T follicular helper cell (primary cell): ENCODE results near the gene GJA4.
"Not testable (repeated sequence)": the region's sequence is repeated elsewhere in the genome, so short reads cannot be mapped to it uniquely, and the experiment has no call there.

Experiments
- DNase-seq: peaks from one replicate; pipeline ENCODE4 v3.0.0-alpha.2; 2020; ENCODE audit warnings: low read depth

GJA4 gene

GRCh38 chr1:34790985-34791384 is 1.8 kb upstream of the GJA4 start:
- DNase-seq = no peak

DNA sequence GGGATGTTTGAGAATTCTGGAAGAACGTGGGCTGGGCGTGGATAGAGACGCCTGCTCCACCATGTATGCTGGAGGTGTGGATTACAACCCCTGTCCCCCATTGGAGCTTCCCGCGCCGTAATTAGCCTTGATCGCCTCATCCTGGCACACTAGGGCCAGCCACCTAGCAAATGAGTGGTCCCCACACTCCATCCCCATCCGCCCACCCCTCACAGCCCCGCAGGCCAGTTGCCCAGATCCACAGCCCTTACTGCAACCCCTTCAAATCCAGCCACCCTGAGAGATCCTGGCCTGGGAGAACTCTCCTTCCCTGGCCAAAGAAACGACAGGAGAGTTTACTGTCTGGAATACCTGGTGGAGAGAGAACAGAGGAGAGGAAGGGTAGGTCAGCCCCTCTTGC is 375 bp upstream of the GJA4 start:
- no peak for DNase-seq

DNA sequence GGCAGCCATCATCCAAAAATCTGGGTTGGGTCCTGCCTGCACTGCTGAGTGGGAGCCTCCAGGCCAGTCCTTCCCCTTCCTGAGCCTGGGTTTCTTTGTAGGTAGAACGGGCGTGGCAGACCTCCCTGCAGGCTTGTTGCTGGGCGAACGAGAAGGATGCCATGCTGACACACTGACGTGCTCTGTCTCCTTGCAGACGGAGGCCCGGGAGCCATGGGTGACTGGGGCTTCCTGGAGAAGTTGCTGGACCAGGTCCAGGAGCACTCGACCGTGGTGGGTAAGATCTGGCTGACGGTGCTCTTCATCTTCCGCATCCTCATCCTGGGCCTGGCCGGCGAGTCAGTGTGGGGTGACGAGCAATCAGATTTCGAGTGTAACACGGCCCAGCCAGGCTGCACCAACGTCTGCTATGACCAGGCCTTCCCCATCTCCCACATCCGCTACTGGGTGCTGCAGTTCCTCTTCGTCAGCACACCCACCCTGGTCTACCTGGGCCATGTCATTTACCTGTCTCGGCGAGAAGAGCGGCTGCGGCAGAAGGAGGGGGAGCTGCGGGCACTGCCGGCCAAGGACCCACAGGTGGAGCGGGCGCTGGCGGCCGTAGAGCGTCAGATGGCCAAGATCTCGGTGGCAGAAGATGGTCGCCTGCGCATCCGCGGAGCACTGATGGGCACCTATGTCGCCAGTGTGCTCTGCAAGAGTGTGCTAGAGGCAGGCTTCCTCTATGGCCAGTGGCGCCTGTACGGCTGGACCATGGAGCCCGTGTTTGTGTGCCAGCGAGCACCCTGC is 1.4 kb downstream of the GJA4 start:
- no peak for DNase-seq

- DNase-seq = no peak
Measured at GRCh38 chr1:34794790-34795180, 2.0 kb downstream of the GJA4 start.

GRCh38 chr1:34795916-34796315 is 3.1 kb downstream of the GJA4 start:
- no peak for DNase-seq

DNA sequence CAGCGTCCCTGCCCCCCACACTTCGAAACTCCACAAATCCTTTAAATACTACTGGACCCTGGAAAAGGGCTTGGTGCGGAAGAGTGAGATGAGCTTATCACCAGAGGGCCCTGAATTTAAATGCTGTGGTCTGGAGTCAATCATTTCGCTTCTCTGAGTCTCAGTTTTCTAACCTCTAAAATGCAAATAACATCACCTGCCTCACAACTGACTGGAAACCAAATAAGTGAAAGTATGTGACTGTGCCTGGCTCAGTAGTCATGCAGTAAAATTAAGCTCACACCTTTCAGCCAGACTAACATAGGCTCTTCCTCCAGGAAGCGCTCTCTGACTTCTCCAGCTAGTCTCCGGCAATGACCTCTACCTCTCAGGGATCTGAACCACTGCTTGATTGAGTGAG is 4.2 kb downstream of the GJA4 start:
- no peak for DNase-seq

GRCh38 chr1:34800214-34800613 is 7.4 kb downstream of the GJA4 start:
- DNase-seq = no peak

DNA sequence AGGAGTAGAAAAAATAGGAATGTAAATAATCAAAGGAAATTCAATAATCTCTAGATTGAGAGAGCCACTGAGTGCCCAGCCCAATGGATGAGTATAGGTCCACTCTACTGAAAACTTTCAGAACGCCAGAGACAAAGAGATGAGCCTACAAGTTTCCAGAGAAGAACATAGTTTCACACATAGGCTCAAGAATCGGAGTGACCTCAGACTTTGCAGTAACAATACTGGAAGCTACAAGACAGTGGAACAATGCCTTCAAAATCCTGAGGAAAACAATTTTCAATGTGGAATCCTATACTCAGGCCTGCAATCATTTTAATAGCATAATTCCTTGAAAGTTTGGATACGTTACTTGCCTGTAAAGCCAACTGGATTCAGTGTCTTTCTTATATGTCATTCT is 11.0 kb downstream of the GJA4 start:
- no peak for DNase-seq

- no peak for DNase-seq
Measured at GRCh38 chr1:34806396-34806795, 13.6 kb downstream of the GJA4 start.

DNA sequence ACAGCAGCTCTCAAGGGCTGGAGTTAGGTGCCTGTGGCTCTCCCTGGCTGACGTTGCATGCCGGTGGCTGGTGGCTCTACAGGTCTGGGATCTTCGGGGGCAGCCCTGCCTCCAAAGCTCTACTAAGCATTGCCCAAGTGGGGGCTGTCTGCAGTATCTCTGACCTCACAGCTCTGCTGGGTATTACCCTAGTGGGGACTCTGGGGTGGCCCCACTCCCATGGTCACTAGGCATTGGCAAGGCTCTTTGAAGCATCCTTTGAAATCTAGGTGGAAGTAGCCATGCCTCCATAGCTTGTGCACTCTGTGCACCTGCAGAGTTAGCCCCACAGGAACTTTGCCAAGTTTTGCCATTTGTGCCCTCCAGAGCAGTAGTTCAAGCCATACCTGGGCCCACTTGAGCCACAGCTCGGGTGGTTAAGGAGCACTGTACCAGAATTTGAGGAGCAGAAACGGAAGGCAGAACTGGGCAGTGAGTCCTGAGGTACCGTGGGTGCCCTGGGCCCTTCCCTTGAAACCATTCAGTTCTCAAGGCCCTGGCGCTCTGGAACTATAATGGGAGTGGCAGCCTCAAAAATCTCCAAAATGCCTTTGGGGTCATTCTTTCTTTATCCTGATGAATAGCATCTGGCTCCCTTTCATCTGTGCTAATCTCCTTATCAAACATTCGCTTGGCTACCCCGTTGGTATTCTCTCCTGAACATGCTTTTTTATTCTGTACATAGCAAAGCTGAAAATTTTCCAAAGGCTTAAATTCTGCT is 15.4 kb downstream of the GJA4 start:
- DNase-seq = no peak

GRCh38 chr1:34810781-34811180 is 18.0 kb downstream of the GJA4 start:
- DNase-seq = not testable (repeated sequence)

GRCh38 chr1:34816332-34816731 is 23.5 kb downstream of the GJA4 start:
- no peak for DNase-seq

GRCh38 chr1:34816778-34817177 is 24.0 kb downstream of the GJA4 start:
- DNase-seq = no peak

DNA sequence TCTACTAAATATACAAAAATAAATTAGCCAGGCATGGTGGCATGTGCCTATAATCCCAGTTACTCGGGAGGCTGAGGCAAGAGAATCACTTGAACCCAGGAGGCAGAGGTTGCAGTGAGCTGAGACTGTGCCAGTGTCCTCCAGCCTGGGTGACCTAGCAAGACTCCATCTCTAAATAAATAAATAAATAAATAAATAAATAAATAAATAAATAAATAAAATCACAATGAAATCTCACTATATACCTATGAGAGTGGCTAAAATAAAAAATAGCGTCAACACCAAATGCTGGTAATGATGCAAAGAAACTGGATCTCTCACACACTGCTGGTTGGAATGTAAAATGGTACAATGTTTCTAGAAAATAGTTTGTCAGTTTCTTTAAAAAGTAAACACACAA is 26.1 kb downstream of the GJA4 start:
- DNase-seq = not testable (repeated sequence)

DNA sequence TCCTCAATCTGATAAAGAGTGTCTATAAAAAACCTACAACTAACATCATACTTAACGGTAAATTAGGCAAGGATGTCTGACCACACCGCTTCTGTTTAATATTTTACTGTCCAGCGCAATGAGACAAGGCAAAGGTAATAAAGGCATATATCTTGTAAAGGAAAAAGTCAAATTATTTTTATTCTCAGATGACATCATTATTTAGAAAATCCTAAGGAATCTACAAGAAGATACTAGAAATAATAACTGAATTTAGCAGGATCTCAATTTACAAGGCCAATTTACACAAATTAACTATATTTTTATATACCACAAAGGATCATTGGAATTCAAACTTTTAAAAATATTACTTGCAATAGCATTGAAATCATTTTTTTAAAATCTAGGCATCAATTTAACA is 29.4 kb downstream of the GJA4 start:
- no peak for DNase-seq

GRCh38 chr1:34824817-34825454 is 32.1 kb downstream of the GJA4 start:
- no peak for DNase-seq

GRCh38 chr1:34825455-34826091 is 32.8 kb downstream of the GJA4 start:
- no peak for DNase-seq

DNA sequence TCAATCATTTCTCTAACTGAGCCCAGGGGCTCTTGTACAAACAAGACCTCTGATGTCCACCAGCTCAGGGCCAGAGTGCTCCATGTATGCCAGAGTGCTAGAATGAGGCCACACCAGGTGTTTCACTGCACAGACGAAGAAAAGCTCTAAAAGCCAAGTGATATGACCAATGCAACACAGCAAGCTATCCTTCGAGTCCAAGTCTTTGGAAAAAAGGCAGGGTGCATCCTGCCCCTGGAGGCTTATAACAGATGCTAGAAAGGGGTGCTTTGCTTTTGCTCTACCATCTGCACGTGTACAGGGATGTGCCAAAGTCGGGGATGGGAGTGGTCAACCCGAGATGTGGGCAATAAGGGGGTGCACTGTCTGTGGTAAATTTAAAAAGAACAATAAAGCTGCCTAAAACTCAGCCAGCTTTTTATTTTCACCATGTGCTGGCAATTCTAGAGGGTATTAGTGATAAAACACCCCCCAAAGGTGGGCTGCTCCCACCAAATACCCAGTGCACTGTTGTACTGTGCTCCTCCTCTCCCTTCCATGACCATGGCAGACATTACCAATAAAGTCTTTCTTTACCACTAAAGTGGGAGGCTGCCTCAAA is 34.6 kb downstream of the GJA4 start:
- no peak for DNase-seq

GRCh38 chr1:34828611-34829010 is 35.8 kb downstream of the GJA4 start:
- DNase-seq = no peak

DNA sequence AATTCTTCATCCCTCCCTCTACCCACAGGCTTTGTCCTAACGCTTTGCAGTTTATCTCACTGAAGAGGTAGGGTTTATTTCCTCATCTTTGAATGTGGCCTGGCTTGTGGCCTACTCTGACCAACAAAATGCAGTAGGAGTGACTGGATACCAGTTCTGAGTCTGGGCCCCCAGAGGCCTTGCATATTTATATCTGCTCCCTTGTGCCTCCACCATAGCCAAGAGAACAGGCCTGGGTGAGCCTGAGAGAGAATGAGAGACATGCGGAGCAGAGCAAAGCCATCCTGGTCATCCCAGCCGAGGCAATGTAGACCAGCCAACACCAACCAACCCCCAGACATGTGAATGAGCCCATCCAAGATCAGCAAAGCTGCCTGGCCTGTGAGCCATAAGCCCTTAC is 36.5 kb downstream of the GJA4 start:
- no peak for DNase-seq

DNA sequence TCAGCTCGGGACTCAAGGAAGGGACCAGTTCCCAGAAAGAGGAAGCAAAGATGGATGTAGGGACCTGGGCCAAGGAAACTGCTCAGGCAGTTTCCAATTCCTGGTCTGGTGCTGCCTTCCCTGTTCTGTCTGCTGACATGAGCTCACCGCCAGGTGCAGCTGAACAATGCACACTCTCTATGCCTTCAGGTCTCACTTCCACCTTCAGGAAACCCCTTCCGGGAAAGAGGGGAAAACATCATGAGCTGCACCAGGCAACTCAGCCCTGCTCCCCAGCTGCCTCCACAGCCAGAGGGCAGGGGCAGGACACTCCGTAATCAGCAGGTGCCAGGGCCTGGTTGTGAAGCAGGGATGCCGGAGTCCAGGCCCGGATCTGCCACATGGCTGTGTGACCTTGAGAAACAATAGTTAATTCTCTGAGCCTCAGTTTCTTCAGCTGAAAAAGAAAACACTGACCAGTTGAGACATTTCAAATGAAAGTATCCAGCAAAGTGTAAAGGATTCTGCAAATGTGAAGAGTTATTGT is 39.0 kb downstream of the GJA4 start:
- DNase-seq = no peak

DNA sequence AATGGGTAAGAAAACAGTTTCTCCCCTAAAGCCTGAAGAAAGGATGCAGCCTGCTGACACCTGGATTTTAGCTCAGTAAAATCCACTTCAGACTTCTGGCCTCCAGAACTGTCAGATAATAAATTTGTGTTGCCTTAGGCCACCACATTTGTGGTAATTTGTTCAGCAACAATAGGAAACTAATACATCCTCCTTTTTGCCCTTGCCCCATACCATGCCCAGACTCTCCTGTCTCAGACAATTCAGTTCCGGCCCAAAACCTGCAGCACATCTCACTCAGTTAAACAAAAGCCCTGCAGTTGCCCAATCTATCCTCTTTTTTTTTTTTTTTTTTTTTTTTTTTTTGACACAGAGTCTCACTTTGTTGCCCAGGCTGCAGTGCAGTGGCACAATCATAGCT is 40.9 kb downstream of the GJA4 start:
- DNase-seq = no peak
